Superior temporal gyrus (tissue), 1 donor: ENCODE data around the gene STRIP2.
"Not testable (repeated sequence)": the region's sequence is repeated elsewhere in the genome, so short reads cannot be mapped to it uniquely, and the experiment has no call there.

Experiments
- DNase-seq: peaks from one replicate; pipeline ENCODE4 v3.0.0-alpha.2; 2016; ENCODE audit errors: extremely low spot score

Gene STRIP2

GRCh38 chr7:129453510-129454248 is 19.4 kb downstream of the STRIP2 start:
- DNase-seq, result no peak

- no peak for DNase-seq
Observed at GRCh38 chr7:129454249-129454551, 20.0 kb downstream of the STRIP2 start.

GRCh38 chr7:129456421-129456820 is 22.2 kb downstream of the STRIP2 start:
- no peak for DNase-seq

- no peak for DNase-seq
Observed at GRCh38 chr7:129457101-129457500, 22.9 kb downstream of the STRIP2 start.

- no peak for DNase-seq
Observed at GRCh38 chr7:129458171-129458570, 23.9 kb downstream of the STRIP2 start.

GRCh38 chr7:129461809-129462208 is 27.6 kb downstream of the STRIP2 start:
- DNase-seq, result no peak

GRCh38 chr7:129462420-129462819 is 28.2 kb downstream of the STRIP2 start:
- DNase-seq, result no peak

- DNase-seq, result no peak
Observed at GRCh38 chr7:129464194-129464593, 30.0 kb downstream of the STRIP2 start.

GRCh38 chr7:129465080-129465479 is 30.8 kb downstream of the STRIP2 start:
- DNase-seq, result no peak

GRCh38 chr7:129466796-129467195 is 32.6 kb downstream of the STRIP2 start:
- no peak for DNase-seq

GRCh38 chr7:129468087-129468486 is 33.9 kb downstream of the STRIP2 start:
- DNase-seq, result no peak

GRCh38 chr7:129468547-129468946 is 34.3 kb downstream of the STRIP2 start:
- no peak for DNase-seq

GRCh38 chr7:129469930-129470329 is 35.7 kb downstream of the STRIP2 start:
- DNase-seq, result no peak

- no peak for DNase-seq
Observed at GRCh38 chr7:129470411-129470810, 36.2 kb downstream of the STRIP2 start.

GRCh38 chr7:129471402-129471827 is 37.2 kb downstream of the STRIP2 start:
- DNase-seq, result no peak

- not testable (repeated sequence) for DNase-seq
Observed at GRCh38 chr7:129475931-129476330, 41.7 kb downstream of the STRIP2 start.

- not testable (repeated sequence) for DNase-seq
Observed at GRCh38 chr7:129476398-129476797, 42.2 kb downstream of the STRIP2 start.

GRCh38 chr7:129479831-129480230 is 45.6 kb downstream of the STRIP2 start:
- no peak for DNase-seq

GRCh38 chr7:129480674-129481363 is 46.6 kb downstream of the STRIP2 start:
- DNase-seq, result no peak

- DNase-seq, result not testable (repeated sequence)
Observed at GRCh38 chr7:129481376-129481775, 47.1 kb downstream of the STRIP2 start.

GRCh38 chr7:129482781-129483180 is 48.5 kb downstream of the STRIP2 start:
- DNase-seq, result no peak

- DNase-seq, result no peak
Observed at GRCh38 chr7:129489491-129489890, 55.3 kb downstream of the STRIP2 start.

GRCh38 chr7:129492391-129492790 is 58.2 kb downstream of the STRIP2 start:
- no peak for DNase-seq
